ENCODE measurements around the gene HS6ST2. TPM values are rescaled to one million over a fixed set of nuclear protein-coding genes. Genes with fewer than 3 reads are reported as not detected.

The HS6ST2 gene
- total RNA-seq, 1 donor from 2014 or later = 8.5 TPM

DNA sequence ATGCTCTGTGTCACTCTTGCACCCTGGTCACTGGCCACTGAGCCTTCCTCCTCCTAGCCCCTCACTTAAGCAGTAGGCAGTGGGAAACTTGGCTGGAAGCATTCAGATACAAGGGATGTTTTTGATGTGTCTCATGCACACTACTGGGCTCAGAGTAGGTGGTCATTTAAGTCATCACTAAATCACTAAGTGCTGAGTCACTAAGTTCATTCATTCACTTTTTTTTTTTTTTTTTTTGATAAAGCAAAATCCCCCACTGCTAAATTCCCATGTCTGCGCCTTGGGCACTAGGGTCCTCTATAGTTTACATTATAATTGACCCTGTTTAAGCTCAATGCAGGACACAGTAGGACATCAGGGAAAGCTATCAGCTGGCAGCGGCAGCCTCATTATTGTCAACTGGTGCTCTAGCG, 287.2 kb downstream of the HS6ST2 start:
- no peak for ATAC-seq

DNA sequence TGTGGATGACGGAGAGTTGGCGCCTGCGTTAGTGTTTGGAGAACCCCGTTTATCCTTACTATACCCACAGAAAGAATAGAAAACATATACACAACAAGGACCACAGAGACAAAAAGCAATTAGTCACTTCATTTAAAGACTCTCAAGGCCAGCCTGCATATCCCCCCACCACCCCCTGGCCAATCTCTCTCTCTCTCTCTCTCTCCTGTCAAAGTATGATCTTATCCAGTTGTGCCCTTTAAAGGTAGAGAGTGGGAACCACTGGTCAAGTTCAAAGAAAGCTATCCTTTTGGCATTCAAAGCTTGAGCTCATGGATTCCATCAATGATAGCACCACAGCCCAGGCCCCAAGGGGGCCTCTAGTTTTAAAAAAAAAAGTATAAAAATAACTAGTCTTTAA, 289.3 kb downstream of the HS6ST2 start:
- ATAC-seq = no peak

DNA sequence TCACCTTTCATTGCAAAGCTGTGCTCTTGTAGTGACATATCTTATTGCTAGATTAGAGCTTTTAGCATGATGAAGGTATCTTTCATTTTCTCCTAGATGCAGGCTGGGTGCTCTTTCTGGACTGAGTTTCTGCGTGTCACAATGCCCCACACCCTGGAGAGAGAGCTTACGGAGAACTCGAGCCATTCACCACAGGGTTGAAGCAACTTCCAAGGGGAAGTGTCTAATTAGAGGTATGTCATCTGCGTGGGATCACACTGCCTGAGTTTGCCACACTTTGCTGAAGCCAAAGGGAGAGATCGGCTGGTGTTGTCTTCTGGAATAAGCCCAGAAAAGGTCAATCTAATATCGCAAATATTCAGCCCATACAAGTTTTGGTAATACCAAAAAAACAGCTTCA, 290.3 kb downstream of the HS6ST2 start:
- ATAC-seq = no peak

DNA sequence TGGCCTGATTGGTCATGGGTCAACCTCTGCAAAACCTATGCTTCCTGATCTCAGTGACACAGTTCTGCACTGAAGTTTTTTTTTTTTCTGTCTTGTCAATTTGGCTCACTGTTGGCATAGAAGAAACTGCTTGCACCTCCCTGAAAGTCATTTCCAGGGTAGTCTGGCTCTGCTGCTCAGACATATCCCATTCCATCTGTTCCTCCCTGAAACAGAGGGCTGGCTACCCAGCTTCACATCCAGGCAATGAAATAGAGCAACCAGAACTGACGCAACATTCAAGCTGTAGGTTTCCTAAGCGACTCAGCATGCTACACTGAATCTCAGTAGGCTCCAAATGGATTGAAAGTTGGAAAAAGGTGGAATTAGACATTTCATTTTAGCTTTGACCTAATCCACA, 292.8 kb downstream of the HS6ST2 start:
- ATAC-seq = no peak

DNA sequence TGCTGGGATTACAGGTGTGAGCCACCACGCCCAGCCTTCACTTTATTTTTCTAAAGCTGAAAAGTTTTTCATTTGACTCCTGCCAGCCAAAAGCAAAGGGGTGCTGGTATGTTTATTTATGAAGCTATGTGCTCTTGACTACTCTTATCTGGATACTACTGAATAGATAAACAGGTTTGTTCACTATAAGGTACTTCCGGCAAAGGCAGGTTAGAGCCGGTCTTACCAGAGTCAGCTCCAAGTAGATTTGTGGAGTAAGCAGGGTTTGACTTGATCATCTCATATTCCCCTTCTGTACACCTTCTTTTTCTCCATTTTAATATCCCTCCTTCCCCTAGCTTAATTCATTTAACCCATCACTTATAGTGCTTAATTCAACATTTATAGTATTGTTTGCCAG, 294.2 kb downstream of the HS6ST2 start:
- ATAC-seq = peak; percentile 65

DNA sequence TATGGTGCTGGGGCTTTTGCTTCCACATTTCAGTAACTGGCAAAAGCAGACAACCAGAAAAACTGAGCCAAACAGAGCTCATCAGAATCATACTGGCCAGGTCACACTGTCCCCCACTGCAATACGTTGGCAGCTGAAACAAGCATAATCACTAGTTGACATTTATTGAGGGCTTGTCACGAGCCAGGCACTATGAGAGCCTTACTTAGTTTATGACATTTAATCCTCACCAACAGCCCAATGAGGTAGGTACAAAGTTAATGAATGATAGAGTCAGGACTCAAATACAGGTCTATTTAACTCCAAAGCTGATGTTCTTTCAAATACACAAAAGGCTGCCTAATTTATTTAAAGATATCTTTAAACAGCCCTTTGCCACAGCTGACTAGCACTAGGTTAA, 295.6 kb downstream of the HS6ST2 start:
- no peak for ATAC-seq

DNA sequence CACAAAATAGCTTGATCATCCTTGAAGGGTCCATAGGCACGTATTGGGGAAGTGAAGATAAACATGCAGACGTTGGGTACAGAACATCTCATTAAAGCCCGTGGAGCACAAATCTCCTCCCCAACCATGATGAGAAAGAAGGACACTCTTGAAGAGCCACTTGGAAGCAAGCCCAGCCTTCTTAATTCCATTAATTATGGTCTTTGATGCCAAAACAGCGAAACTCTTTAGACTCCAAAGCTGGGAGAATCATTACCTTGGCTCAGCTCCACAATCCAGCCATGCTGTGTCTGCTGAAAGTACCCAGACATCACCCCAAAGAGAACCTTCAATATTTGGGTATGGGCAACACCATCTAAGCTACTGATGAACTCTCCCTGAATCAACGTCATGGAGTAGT, 300.6 kb downstream of the HS6ST2 start:
- ATAC-seq = no peak

DNA sequence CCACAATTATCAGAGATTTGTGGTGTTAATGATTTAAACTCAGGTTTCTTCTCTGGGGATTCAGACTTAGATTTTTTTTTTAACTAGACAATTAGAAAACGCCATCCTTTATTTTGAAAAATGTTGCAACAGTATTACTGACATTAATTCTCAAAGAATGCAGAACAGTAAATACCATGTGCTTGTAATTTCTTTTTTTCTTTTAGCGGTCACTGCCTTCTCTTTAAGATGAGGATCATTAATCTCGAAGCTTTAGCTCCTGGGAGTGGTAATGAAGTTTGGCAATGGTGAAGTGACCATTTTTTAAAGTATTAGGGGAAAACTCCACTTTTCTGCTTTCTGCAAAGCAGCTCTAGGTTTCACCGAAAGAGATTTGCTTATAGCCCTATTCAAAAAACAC, 305.6 kb downstream of the HS6ST2 start:
- no peak for ATAC-seq

DNA sequence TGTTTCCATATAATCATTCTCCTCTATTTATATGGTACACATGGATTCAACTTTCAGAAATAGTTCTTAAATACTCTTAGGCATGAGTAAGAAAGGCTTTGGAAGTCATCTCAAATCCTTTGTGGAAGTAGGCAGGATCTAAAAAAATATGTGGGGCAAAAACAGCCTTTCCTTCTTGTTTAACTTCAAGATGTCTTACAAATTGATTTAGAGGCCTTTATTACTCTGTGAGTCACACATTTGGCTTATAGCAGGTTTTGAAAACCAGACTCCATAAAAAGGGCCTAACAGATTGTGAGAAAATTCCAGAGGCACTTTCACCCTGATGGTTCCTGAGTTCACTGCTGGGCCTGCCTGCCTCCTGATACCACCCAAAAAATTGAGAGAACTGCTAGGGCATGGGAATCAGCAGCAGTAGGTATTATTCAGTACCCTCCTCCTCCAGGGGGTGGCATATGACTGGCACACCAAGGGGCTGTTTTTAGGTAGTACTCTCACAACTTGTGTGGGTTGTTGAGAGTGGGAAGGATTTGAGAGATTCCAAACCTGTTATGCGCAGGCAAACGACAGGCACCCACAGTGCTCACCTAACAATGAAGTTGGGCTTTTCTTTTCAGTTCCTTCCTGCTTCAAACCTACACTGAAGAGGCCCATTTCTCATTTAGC, 306.9 kb downstream of the HS6ST2 start:
- no peak for ATAC-seq

DNA sequence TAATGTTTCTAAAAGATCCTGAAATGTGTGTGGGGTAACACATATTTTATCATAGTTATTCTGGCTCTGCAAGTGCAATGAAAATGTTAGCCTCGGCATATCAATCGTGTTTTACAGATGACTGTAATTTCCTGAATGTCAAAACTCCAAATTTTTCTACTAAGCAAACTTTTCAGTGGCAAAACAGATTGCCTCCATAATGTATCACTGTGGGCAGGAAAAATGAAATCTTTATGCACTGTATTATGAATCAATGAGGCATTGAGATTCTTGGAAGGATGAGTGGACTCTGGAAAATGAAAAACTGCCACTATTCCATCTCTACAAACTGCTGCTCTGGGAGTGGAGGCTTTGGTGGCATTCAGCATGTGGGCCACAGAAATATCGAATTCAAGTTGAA, 309.5 kb downstream of the HS6ST2 start:
- no peak for ATAC-seq

DNA sequence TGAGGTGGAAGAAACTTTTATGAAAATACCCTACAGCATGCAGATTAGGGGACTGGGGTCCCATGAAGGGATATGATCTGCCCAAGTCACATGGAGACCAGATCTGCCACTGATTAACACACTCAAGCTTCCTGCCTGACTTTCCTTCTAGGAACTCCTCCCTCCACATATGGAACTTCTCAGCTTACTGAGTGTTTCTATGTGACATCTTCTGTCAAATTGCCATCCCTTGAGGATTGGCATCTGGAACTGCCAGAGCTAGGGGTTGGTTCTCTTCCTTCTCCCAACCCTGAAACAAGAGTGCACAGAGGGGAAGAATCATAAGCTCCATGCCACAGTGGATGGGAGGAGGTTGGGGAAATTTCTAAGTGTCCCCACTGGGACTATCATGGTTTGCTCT, 319.0 kb downstream of the HS6ST2 start:
- ATAC-seq = no peak

DNA sequence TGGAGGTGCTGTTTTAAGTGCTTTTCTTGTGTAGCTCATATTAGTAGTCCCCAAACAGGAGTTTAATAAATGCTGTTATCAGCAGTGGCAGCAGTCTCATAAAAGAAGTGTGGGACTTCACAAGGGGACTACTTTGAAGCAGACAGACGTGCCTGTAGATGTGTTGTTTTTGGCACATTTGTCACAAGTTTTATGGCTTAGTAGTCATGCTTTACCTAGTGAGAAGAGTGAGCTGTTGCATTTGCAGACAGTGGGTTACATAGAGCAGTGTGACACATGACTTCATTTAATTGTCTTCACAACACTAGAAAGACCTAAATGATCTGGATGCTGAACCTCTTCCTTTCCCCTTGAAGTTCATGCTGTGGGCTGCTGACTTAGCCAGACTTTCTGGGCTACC, 320.1 kb downstream of the HS6ST2 start:
- no peak for ATAC-seq

DNA sequence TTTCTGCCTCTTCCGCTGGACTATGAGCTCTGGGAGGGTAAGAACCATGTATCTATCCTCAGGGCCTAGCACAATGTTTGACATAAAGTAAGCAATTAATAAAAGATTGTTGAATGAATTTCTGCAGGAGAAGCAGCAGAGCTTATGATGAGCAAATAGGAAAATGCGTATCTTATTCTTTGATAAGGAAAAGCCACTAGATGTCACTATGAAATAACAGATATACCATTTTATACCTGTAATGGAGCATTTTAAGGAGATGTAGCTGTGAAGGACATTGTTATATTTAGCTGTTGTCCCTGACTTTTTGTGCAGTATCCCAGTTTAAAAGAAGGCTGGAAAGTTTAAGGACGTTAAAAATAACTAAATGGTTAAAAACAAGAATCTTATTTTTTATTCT, 322.3 kb downstream of the HS6ST2 start:
- ATAC-seq = no peak

DNA sequence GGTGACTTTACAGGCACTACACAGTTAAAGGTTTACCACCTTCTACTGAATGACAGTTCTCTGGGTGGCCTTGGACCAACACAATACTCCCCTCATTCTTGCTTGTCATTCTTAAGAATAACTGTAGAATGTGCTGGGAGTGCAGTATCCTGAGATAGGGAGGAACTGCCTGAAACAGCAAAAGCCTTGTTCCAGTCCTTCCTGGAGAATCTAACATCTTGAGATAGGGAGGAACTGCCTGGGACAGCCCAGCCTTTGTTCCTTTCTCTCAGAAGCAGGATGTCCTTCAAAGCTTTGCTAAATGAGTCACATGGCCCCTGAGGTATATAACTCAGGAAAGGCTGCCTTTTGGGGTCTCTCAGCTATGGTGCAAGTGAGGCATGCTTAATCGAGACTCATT, 323.9 kb downstream of the HS6ST2 start:
- ATAC-seq = no peak

DNA sequence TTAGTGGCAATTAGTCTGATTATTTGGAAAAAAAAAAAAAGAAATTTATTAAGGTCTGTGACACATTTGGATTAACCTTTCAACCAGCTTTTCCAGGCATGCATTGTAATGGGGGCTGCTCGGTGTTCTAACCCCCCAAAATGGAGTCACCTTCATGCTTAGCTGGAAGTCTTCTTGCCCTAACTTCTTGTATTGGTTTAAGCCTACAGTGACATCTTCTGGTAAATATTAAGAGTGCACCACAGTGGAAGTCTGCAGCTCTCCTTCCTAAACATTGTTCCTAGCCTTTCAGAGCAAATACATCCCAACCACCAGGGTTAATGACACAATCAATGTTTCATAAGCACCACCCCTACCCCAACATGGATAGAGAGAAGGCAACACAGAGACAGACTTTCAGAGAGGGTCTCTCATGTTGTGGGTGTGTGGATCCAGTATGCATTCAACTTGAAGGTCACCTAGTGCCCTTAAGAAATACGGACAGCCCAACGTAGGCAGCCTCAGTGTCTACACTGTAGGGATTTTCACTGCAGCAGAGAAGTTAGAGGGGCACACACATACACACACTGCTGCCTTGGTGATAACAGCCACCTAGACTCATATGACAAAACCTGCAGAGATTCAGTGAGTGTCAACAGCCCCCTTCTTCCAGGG, 326.7 kb downstream of the HS6ST2 start:
- peak; percentile 57 for ATAC-seq

DNA sequence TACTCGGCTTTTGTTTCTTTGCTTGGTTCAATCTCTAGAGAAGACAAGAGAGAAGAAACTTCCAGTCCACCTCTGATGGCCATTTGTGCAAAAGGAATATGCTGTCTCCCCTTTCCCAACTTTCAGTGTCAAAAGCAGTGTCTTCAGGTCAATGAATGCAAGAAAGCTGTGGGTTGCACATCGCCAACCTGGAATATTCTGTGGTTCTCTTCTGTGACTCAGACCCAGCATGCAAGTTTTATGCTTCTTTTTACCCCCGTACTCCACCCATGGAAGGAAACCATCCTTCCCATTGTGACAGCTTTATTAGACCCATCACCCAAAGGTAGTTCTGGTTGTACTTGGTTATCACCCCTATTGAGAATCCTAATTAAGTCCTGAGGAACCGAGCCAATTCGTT, 334.0 kb downstream of the HS6ST2 start:
- no peak for ATAC-seq

DNA sequence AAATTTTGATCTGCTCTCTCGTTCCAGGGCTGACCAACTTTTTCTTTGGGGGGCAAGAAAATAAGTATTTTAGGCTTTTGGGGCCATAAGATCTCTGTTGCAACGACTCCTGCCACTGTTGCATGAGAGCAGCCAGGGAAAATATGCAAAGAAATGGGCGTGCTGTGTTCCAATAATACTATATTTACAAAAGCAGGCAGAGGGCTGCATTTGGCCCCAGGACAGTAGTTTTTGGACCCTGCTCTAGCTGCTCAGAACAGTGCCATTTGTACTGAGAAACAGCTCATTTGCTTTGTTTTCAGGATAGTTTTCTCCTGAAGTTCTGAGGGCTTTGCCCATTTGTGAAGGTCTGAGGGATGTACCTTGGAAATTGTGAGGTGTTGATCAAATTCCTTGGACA, 334.5 kb downstream of the HS6ST2 start:
- no peak for ATAC-seq

DNA sequence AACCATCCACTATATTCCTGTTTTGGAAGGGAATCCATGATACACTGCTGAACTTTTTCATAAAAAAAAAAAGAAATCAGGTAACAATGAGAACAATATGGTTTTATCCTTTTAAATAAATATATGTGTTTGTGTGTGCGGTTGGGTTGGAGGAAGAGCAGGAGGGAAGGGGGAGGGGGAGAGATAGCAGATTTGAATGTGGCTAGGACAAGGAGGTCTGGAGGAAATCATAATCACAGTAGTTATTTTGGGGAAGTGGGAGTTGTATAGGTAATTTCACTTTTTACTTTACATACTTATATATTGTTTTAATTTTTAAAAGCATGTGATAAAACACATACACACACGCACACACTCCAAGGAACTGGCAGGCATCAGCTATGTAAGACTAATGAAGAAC, 335.1 kb downstream of the HS6ST2 start:
- no peak for ATAC-seq

DNA sequence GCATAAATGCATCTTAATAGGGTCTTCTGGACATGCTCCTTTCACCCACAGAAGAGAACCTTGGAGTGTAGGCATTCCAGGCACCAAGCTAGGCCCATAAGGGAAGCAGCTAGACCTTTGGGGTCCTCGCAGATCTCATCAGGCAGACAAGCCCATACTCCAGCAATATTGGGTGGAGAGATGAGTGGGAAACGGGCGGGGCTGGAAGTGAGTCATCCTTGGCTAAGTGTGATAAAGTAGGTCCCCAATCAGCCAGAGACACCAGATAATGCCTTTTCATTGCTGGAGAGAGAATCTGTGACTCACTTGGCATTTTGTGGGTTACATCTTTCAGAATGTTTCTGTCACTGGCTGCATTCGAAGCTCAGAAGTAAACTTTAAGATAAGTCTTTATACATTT, 336.3 kb downstream of the HS6ST2 start:
- no peak for ATAC-seq

DNA sequence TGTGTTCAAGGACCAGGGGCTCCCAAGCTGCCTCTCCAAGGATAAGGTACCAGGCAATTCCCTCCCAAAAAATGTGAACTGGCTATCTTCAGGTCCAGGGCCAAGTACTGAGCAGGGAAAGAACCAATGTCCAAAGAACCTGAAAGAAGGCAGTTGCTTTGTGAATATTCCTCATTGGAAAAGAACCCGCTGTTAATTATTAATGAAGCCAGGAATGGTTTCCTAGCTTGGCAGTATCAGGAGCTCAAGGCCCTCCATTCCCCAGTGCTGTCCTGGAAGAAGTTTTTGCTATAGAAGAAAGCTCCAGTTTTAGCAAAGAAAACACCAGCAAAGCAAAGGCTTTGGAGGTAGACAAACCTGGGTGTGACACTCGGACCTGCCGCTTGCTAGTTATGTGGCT, 339.6 kb downstream of the HS6ST2 start:
- no peak for ATAC-seq

DNA sequence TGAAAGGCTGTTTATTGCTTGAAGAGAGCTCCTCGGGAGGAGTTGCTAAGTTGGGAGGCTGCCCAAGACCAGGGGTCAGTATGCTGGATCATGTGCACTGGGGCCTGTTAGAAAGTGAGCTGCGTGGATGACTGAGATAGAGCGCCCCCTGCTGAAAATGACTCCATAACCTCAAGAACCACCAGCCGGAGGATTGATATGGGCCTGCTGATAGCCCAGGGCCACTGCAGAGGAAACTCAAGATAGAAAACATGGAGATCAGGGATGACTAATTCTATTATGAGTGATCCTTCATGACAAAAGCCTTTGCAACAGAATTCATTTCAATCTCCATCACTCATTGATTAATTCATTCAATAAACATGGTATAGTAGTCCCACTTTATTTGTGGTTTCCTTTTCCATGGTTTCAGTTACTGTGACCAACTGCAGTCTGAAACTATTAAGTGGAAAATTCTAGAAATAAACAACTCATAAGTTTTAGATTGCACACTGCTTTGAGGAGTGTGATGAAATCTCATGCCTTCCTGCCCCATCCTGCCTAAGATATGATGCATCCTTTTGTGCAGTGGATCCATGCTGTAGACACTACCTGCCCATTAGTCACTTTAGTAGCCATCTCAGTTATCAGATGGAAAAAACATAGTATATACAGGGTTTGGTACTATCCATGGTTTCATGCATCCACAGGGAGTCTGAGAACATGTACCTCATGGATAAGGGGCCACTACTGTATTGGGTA, 342.9 kb downstream of the HS6ST2 start:
- ATAC-seq = peak; percentile 35

DNA sequence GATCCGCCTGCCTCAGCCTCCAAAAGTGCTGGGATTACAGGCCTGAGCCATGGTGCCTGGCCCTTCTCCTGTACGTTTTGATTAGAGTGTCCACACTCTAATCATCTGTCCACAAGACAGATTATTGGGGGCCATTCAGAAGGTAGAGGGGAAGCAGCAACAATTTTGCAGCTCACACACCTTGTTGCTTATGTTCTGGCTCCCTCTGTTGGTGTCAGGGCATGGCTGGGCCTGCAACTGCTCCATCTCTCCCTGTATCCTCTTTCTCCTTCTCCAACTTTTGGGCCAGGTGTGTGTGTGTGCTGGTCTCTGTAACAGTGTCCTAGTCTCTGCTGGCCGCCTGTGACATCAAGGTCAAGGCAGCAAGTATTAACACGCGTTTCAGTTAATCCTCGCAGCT, 344.1 kb downstream of the HS6ST2 start:
- no peak for ATAC-seq

DNA sequence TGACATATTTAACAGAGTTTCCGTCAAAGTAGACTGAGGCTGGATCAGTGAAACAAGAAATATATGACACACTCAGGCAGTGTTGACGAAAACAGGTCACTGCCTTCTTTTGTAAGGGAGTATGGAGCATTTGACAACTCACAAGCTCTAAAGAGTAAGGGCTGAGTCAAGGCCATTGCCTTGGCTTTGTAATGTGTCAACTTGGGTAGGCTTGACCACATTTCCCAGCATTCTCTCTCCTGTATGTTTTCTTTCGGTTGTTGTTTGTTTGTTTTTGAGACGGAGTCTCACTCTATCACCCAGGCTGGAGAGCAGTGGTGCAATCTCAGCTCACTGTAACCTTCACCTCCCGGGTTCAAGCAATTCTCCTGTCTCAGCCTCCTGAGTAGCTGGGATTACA, 344.6 kb downstream of the HS6ST2 start:
- ATAC-seq = no peak
